ENCODE results near the gene PKNOX2.

Gene PKNOX2

DNA sequence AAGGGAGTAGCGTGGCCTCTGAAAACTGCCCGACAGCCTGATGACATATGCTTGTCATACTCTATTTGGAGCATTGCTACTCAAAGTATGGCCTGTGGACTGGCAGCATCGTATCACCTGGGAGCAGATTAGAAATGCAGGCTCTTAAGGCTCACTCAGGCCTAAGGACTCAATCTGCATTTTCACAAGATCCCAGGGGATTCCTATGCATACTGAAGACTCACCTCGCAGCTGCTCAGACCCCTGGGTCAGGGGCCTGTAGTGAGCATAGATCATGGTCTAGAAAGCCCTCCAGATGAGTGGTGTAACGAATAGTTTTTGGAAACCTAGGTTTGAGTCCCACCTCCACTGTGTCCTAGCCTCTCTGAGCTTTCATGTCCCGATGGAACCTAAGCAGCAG lies 205.3 kb downstream of the PKNOX2 start:
- Mint-ChIP-seq H3K36me3 (no peaks in the 10 kb centered on the region), H3K9me3 (no peaks in the 10 kb centered on the region), H3K27me3 (peaks cover 24% of the 10 kb centered on the region), H3K27ac (no peak overlapping the region), H3K4me3 (no peak overlapping the region), H3K4me1 (no peaks in the 10 kb centered on the region)
- ATAC-seq (ENCODE audit: low read depth) = no peak
- no peak for DNase-seq (ENCODE audit: low spot score in 2 of 2)

DNA sequence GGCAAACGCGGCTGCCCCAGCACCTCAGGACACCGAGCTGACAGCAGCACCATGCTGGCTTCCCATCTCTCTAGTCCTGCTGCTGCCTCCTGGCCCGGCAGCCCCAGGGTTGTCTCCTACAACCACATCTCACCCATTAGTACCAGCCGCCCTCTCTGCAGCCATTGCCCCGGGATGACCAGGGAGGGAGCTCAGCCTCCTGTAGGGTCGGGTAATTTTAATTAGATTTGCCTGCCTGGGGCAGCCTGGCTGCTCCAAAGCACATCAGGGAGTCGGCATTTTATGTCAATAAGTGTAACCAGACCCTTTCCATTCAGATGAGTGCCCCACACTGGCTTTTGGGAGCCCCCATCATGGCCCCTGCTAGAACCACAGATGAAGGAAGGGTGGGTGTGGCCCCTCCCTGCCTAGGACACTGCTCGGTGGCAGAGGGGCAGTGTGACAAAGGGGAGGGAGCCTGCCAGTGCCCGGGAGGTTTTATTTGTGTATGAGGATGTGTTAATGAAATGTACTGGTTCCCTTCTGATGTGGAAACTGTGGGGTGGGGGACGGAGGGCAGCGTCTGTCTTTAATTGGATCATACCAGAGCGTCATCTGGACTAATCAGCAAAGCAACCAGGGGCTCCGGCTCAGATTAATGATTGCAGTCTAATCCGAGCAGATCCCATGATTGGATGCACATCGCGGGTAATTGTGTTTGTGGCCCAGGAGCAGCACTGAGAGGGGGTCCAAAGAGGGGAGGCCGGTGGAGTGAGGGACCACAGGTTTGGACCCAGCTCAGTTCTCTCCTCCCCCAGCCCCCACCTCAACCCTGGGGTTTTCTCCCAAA lies 206.2 kb downstream of the PKNOX2 start:
- Mint-ChIP-seq H3K9me3 (no peaks in the 10 kb centered on the region), H3K4me1 (no peaks in the 10 kb centered on the region), H3K36me3 (no peaks in the 10 kb centered on the region), H3K4me3 (no peak overlapping the region), H3K27me3 (peaks cover 24% of the 10 kb centered on the region), H3K27ac (no peak overlapping the region)
- no peak for ATAC-seq (ENCODE audit: low read depth)
- DNase-seq (ENCODE audit: low spot score in 2 of 2) = no peak

DNA sequence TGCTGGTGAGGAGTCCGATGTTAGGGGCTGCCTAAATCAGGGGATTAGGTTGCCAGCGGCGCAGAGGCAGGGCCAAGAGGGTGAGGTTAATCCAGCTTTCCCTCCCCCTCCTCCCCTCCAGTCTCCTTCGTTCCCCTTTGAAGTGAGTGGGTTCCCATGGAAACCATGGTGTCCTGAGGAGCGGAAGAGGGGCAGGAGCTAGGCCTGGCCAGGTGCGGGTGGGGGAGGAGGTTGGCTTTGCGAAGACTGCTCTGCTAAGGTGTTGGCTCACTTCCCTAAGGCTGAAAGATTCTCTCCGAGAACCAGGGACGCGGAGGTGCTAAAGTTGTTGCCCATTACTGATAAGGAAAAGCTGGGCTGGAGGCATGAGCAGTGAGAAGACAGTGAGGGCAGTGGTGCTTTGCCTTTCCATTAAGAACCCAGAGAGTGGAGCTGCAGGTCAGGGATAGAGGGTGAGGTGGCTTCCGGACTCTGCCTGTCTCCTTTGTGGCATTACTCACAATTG lies 206.9 kb downstream of the PKNOX2 start:
- Mint-ChIP-seq H3K36me3 (no peaks in the 10 kb centered on the region), H3K9me3 (no peaks in the 10 kb centered on the region), H3K4me3 (no peak overlapping the region), H3K27me3 (peaks cover 26% of the 10 kb centered on the region), H3K4me1 (no peaks in the 10 kb centered on the region), H3K27ac (no peak overlapping the region)
- ATAC-seq (ENCODE audit: low read depth) = no peak
- DNase-seq (ENCODE audit: low spot score in 2 of 2) = no peak

DNA sequence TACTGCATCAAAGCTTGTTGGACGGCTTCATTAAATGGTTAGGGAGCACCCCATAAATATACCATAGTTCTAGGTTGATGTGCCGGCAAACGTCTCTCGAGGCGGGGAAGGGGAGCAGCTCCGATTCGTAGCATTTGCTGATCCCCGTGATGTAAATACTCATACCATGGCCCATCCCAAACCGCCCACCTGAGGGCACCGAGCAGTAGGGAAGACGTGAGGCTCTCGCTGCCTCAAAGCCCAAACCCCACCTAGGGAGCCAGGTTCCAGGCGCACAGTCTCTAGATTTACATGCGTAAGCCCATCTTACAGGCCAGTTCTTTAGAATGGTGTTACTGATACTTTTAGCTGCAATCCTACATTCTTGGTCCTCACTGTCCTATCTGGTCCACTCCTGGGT lies 207.5 kb downstream of the PKNOX2 start:
- Mint-ChIP-seq H3K4me3 (no peak overlapping the region), H3K4me1 (no peaks in the 10 kb centered on the region), H3K27ac (no peak overlapping the region), H3K27me3 (peaks cover 29% of the 10 kb centered on the region), H3K36me3 (no peaks in the 10 kb centered on the region), H3K9me3 (no peaks in the 10 kb centered on the region)
- ATAC-seq (ENCODE audit: low read depth) = no peak
- DNase-seq (ENCODE audit: low spot score in 2 of 2) = no peak

DNA sequence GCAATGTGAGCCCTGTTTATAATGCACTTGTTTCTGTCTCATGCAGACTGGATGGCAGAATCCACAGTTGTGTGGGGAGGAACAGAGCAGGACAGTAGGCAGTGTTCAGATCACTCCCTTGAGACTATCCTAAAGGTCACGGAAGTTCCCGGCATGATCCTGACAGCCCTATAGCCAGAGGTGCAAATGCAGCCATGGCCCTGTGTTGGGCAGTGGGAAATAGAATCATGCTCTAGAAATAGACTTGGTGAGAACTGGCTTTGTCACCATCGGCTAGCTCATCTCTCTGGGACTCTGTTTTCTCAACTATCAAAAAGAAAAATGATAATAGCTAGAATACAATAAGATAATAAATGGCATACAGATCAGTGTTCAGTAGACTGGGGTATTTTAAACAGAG lies 208.4 kb downstream of the PKNOX2 start:
- Mint-ChIP-seq H3K36me3 (no peaks in the 10 kb centered on the region), H3K27ac (no peak overlapping the region), H3K4me3 (no peak overlapping the region), H3K4me1 (no peaks in the 10 kb centered on the region), H3K9me3 (no peaks in the 10 kb centered on the region), H3K27me3 (peaks cover 28% of the 10 kb centered on the region)
- ATAC-seq (ENCODE audit: low read depth) (no peak), DNase-seq (ENCODE audit: low spot score in 2 of 2) (no peak)

DNA sequence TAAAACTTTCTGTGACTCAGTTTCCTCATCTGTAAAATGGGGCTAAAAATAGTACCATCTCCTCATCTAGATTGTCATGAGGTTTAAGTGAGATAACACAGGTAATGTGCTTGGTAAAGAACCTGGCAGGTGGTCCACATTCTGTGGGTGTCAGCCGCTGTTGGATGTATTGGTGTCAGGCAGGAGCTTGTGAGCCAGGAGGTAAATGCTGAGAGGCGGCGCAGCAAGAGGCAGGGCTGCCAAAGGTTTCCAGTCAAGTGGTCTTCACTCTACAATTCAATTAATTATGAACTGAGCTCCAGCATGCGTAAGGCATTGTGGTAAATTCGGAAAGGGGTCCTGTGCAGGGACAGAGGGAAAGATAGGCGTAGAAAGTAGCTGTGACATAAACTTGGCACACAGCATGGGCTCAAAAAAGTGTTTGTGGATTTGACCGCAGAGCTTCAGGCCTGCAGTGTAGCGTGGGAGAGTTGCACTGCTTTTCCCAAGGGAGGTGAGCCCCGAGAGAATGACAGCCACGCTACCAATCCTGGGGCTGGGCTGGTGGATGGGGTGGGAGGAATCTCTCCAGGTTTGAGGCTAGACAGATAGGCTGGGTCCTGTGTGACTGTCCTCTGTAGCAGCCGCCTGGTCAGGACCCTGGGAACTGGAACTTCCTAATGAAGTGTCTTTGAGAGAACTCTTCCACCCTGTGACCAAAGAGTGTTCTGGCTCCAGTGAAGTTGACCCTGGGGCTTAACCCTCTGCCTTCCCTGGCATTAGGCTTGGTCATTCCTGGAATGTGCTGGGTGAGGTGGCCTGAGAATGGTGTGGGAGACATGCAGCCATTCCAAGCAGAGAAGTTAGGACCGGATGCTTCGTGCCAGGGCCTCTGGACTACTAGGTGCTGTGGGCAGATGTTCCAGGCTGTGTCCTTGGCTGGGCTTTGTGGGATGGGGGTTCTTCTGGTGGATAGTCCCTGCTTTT lies 209.2 kb downstream of the PKNOX2 start:
- Mint-ChIP-seq H3K9me3 (no peaks in the 10 kb centered on the region), H3K36me3 (no peaks in the 10 kb centered on the region), H3K27ac (no peak overlapping the region), H3K4me3 (no peak overlapping the region), H3K4me1 (no peaks in the 10 kb centered on the region), H3K27me3 (peaks cover 26% of the 10 kb centered on the region)
- ATAC-seq (ENCODE audit: low read depth) (no peak), DNase-seq (ENCODE audit: low spot score in 2 of 2) (no peak)

DNA sequence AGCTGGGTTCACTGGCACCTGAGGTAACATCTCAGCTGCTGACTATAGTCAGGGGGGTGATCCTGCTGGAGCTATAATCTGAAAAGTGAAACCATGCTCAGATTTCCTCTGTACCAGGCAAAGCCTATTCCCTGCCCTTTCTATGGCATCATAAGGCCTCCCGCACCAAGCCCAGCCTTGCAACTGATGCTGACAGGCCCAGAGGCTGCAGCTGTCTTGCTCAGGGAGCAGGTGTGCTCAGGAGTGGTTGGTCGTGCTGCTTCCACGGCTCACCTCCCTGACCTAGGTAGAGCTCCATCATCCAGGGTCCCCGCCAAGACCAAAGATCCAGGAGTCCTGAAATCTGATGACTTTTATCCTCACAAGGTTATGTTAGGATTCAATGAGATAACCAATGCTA lies 209.8 kb downstream of the PKNOX2 start:
- DNase-seq (ENCODE audit: low spot score in 2 of 2) (no peak), ATAC-seq (ENCODE audit: low read depth) (no peak)
- Mint-ChIP-seq H3K4me3 (no peak overlapping the region), H3K27ac (no peak overlapping the region), H3K36me3 (no peaks in the 10 kb centered on the region), H3K27me3 (peaks cover 26% of the 10 kb centered on the region), H3K4me1 (no peaks in the 10 kb centered on the region), H3K9me3 (no peaks in the 10 kb centered on the region)

DNA sequence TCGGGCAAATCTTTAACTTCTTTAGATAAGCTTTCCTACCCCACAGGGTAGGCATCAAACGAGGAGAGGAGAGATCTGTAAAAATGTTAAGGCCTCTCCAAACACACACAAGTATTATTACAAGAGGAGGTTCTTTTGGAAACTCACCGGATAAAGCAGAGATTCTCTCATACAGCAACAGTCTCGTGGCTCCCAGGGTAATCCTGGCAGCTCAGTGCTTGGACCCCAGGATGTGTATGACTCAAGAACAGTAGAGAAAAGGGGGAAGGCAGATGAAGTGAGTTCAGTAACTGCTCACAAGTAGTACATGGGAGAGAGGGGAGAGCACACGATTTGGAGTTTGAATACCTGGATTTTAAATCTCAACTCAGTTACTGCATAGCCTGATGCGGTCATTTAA lies 210.6 kb downstream of the PKNOX2 start:
- peaks cover 31% of the 10 kb centered on the region for H3K27me3 Mint-ChIP-seq
- H3K36me3 Mint-ChIP-seq = no peaks in the 10 kb centered on the region
- no peaks in the 10 kb centered on the region for H3K9me3 Mint-ChIP-seq
- DNase-seq (ENCODE audit: low spot score in 2 of 2) (no peak), ATAC-seq (ENCODE audit: low read depth) (no peak)
- no peak overlapping the region for H3K4me3 Mint-ChIP-seq
- no peaks in the 10 kb centered on the region for H3K4me1 Mint-ChIP-seq
- H3K27ac Mint-ChIP-seq = no peak overlapping the region

DNA sequence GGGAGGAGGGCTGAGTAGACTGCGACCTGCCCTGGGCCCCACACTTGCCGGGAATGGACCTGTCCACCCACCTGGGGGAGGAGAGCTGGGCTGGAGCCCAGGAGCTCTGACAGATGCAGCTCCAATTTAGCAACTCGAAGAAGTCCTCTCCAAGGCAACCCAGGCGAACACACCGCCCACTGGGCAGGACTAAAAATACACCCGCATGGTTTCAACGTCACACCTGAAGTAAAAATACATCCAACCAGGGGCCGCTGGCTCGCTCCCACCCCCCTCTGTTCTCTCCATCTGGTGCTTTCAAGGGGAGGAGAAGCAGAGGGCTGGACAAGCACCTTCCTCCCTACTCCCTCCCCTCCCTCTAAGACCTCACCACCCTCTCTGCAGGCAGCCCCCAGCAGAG lies 211.6 kb downstream of the PKNOX2 start:
- DNase-seq (ENCODE audit: low spot score in 2 of 2) = no peak
- H3K4me1 Mint-ChIP-seq = no peaks in the 10 kb centered on the region
- no peaks in the 10 kb centered on the region for H3K9me3 Mint-ChIP-seq
- no peak overlapping the region for H3K4me3 Mint-ChIP-seq
- no peaks in the 10 kb centered on the region for H3K36me3 Mint-ChIP-seq
- ATAC-seq (ENCODE audit: low read depth) = no peak
- no peak overlapping the region for H3K27ac Mint-ChIP-seq
- peaks cover 32% of the 10 kb centered on the region for H3K27me3 Mint-ChIP-seq

DNA sequence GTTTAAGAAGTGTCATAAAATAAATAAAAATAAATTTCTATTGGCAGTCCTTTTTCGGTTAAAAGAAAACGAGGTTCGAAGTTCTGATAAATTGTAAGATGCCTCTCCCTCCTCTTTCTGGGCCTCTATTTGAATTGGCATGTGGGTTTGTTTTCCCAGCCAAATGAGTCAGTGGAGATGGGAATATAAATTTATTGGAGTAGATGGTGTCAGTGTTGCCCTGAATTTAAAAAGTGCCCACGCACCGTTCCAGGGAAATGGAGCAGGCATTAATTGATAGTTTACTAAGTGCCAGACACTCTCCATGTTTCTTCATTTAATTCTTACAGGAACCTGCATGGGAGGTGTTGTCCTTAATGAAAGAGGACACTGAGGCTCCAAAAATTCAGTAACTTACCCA lies 212.3 kb downstream of the PKNOX2 start:
- H3K4me1 Mint-ChIP-seq = no peaks in the 10 kb centered on the region
- H3K4me3 Mint-ChIP-seq = no peak overlapping the region
- no peak for DNase-seq (ENCODE audit: low spot score in 2 of 2)
- H3K36me3 Mint-ChIP-seq = no peaks in the 10 kb centered on the region
- no peak overlapping the region for H3K27ac Mint-ChIP-seq
- H3K27me3 Mint-ChIP-seq = peaks cover 32% of the 10 kb centered on the region
- H3K9me3 Mint-ChIP-seq = no peaks in the 10 kb centered on the region
- ATAC-seq (ENCODE audit: low read depth) = no peak

DNA sequence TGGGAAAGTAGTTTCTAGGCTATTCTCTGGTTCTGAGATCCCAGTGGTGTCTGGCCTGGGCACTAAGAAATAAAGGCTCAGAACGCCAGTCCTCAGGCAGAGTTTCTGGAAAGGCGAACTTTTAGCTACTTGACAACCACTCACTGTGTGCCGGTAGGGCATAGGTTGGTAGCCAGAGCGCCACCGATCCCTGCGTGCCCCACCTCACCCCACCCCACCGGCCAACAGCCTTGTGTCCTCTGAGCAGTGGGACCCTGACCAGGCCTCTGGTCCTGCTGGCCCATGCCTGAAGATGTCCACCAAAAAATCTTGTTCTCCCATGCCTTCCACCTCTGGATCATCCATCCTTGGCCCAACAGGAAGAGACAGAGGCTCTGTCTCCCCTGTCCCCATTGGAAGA lies 213.5 kb downstream of the PKNOX2 start:
- no peaks in the 10 kb centered on the region for H3K36me3 Mint-ChIP-seq
- peaks cover 32% of the 10 kb centered on the region for H3K27me3 Mint-ChIP-seq
- no peak overlapping the region for H3K27ac Mint-ChIP-seq
- no peaks in the 10 kb centered on the region for H3K9me3 Mint-ChIP-seq
- ATAC-seq (ENCODE audit: low read depth) (no peak), DNase-seq (ENCODE audit: low spot score in 2 of 2) (no peak)
- H3K4me1 Mint-ChIP-seq = no peaks in the 10 kb centered on the region
- H3K4me3 Mint-ChIP-seq = no peak overlapping the region

DNA sequence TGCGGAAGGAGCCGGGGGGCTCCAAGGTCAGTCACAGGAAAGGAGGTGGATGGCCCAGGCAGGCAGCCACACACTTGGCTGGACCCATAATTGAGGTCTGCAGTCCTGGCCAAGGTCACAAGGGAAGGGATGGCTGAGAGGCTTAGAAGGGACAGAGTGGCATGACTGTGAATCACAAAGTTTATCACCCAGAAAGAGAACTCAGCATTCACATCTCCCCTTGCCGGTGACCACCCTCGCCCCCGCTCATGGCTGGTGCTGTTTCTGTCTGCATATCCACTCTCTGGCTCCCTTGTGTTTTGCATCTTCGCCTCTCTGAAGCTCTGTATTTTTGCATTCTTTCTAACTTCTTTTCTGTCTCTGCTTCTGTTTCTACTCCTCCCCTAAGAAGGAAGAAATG lies 214.0 kb downstream of the PKNOX2 start:
- H3K4me1 Mint-ChIP-seq = no peaks in the 10 kb centered on the region
- DNase-seq (ENCODE audit: low spot score in 2 of 2) (no peak), ATAC-seq (ENCODE audit: low read depth) (no peak)
- peaks cover 30% of the 10 kb centered on the region for H3K27me3 Mint-ChIP-seq
- no peak overlapping the region for H3K27ac Mint-ChIP-seq
- no peaks in the 10 kb centered on the region for H3K9me3 Mint-ChIP-seq
- no peaks in the 10 kb centered on the region for H3K36me3 Mint-ChIP-seq
- no peak overlapping the region for H3K4me3 Mint-ChIP-seq

DNA sequence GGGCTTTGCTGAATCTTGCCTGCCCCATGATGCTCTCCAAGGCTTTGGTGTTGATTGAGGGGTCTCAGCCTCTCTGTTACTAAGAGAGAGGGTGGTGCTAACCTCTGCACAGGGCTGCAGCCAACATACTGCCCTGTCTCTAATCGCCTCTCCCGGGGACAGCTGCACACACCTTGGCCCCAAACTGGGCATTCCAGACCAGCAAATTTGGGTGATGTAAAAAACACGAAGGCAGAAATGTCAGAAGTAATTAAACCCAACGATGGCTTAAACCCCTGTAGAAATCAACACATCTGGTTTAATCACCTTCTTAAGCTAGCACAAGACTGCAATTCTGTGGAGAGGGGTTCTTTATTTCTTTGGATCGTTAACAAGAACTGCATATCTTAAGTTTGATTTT lies 215.0 kb downstream of the PKNOX2 start:
- DNase-seq (ENCODE audit: low spot score in 2 of 2) = no peak
- peaks cover 29% of the 10 kb centered on the region for H3K27me3 Mint-ChIP-seq
- H3K4me3 Mint-ChIP-seq = no peak overlapping the region

DNA sequence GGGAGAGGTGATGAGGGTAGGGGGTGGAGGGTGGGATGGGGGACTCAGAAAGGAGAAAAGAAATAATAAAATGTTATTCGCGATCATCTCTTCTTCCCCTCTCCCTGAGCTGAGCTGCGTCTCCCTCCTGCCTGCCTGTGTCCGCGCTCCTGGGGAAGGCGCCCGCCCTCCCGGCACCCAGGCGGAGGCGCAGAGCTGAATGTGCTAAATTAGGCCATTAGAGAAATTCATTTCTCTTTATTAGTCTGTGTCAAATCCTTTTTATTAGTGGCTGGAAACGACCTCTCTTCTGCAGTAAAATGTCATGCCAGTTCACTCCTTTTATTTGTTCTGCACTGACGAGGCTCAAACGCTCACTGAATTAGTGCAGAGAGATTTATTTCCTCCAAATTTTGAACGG lies 215.4 kb downstream of the PKNOX2 start:
- H3K4me1 Mint-ChIP-seq = no peaks in the 10 kb centered on the region
- H3K4me3 Mint-ChIP-seq = no peak overlapping the region
- DNase-seq (ENCODE audit: low spot score in 2 of 2) = no peak
- H3K27me3 Mint-ChIP-seq = peaks cover 29% of the 10 kb centered on the region
- no peak for ATAC-seq (ENCODE audit: low read depth)
- no peaks in the 10 kb centered on the region for H3K36me3 Mint-ChIP-seq
- no peaks in the 10 kb centered on the region for H3K9me3 Mint-ChIP-seq
- no peak overlapping the region for H3K27ac Mint-ChIP-seq

More for the DNA sequence above, 215.0 kb downstream of the PKNOX2 start:
- no peaks in the 10 kb centered on the region for H3K4me1 Mint-ChIP-seq
- no peak overlapping the region for H3K27ac Mint-ChIP-seq
- no peak for ATAC-seq (ENCODE audit: low read depth)
- no peaks in the 10 kb centered on the region for H3K9me3 Mint-ChIP-seq
- no peaks in the 10 kb centered on the region for H3K36me3 Mint-ChIP-seq
